GM12878 (cell line): ENCODE measurements around the gene CTCFL.

Experiments used
- CBX3 ChIP-seq: fragments of 200-600 bp; sonication (generic); IDR thresholded peaks from 2 replicates; pipeline ENCODE4 v1.6.1; 2016; ENCODE audit warnings: low read depth, borderline replicate concordance
- SMC3 ChIP-seq: IDR thresholded peaks from 2 replicates; pipeline ENCODE4 v1.6.1; 2011; ENCODE audit warnings: low read length, improper control_type of control experiment, borderline replicate concordance
- SUZ12 ChIP-seq: fragments of 200-600 bp; sonication (generic); IDR thresholded peaks from one replicate; pipeline ENCODE4 v1.6.1; 2018; ENCODE audit warnings: antibody characterized with exemption, mild to moderate bottlenecking; ENCODE audit not compliant: unreplicated experiment
- TF ChIP-seq, protein P1 (sequence below), 3 experiments: IDR thresholded peaks in 2 of 3; conservative IDR thresholded peaks in 1 of 3; 2 replicates each; pipeline ENCODE4 v1.5.1; 2011; ENCODE audit warnings: low read depth in 3 of 3, low read length in 3 of 3, mild to moderate bottlenecking in 3 of 3, control low read depth in 2 of 3, moderate library complexity in 2 of 3, inconsistent platforms in 1 of 3, mixed read lengths in 1 of 3; ENCODE audit not compliant: control insufficient read depth in 2 of 3, insufficient read depth in 1 of 3; ENCODE audit errors: extremely low read depth in 1 of 3

DNA sequence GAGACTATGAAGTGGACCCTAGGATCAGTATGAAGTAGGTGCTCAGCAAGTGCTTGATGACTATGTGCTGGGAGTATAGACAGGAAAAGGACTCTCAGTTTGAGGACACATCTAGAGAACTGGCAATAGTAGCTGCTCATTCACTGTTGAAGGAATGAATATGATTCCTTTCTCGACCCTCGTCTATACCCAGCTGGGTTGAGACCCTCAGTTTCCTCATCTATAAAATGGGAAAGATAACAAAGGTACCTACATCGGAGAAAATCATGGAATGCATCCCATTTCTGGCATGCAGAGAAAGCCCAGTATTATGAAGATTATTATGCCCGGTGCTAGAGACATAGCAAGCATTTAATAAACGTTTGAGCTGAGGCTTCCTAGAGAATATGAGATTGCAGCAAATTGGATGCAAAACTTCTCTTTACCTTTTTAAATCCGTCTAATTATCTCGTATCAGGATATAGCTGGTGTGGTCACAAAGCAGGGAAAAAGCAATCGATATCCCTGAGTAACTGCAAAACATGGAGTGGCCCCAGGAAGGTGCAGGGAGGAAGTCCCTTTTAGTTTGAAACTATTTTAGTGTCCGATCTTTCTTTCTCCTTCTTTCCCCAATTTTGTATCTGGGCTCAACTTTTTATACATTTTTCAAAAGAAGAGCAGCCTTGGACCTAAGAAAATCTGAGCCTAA, 33.1 kb upstream of the CTCFL start:
- TF ChIP-seq SUZ12 (no peak), SMC3 (no peak), CBX3 (no peak)
- TF ChIP-seq, protein P1, sequence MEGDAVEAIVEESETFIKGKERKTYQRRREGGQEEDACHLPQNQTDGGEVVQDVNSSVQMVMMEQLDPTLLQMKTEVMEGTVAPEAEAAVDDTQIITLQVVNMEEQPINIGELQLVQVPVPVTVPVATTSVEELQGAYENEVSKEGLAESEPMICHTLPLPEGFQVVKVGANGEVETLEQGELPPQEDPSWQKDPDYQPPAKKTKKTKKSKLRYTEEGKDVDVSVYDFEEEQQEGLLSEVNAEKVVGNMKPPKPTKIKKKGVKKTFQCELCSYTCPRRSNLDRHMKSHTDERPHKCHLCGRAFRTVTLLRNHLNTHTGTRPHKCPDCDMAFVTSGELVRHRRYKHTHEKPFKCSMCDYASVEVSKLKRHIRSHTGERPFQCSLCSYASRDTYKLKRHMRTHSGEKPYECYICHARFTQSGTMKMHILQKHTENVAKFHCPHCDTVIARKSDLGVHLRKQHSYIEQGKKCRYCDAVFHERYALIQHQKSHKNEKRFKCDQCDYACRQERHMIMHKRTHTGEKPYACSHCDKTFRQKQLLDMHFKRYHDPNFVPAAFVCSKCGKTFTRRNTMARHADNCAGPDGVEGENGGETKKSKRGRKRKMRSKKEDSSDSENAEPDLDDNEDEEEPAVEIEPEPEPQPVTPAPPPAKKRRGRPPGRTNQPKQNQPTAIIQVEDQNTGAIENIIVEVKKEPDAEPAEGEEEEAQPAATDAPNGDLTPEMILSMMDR (IDR thresholded peaks at IDR 0.05 in 2 of 3, conservative IDR thresholded peaks at IDR 0.05 in 1 of 3; ENCODE audit: control insufficient read depth in 2 of 3, extremely low read depth in 1 of 3, insufficient read depth in 1 of 3, low read depth in 3 of 3, low read length in 3 of 3): no peak
